ENCODE measurements around the gene CDC34. TPM values are rescaled to one million over a fixed set of nuclear protein-coding genes. Genes with fewer than 3 reads are reported as not detected.
"Not testable (repeated sequence)": the region's sequence is repeated elsewhere in the genome, so short reads cannot be mapped to it uniquely, and the experiment has no call there.

CDC34 gene
- total RNA-seq, 1 experiment from 2014 or later: 80.5 TPM

DNA sequence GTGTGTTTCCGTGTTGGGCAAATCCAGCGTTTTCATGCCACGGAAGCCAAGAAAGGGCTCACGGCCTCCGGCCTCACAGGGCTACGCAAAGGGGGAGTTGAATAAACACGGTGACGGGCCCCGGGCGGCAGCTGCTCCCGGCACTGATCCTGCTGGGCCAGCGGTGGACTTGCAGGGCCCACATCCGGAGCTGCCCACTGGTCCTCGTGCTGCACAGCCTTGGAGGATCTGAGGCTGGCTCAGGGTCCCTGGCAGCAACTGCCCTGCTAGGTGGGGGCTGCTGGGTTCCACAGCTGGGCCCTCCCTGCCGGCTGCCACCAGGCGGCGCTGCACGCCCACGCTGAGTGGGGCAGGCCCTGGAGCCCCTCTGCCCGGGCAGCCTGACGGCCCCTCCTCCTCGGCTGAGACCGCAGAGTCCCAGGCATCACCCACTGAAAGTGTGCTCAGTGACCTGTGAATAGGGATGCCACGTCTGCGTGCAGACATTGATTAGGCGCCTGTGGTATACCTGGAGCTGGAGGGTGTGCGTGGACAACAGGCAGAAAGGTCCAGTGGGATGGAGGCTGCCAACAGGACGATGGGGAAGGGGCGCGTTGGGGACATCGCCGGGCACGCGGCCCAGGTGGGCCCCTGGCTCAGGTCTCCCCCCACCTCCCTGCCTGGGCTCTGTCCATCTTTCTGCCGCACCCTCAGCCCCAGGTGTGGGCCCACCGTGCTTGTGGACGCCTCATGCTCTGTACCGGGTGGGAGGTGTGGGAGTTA, 52.9 kb downstream of the CDC34 start:
- DNase-seq (ENCODE audit: low read depth, low spot score) (no peak), ATAC-seq (peak; percentile 69)
- in situ Hi-C loops (cut with HindIII; ENCODE audit: low pct_unique_long_range_greater_than_20kb, low sequenced_read_pairs) (no loop called here), intact Hi-C loops (cut with micrococcal nuclease; ENCODE audit: unreplicated experiment) (no loop called here)
- ChIA-PET POLR2A (no interaction called here), CTCF (interaction anchor here (1.5 kb wide), 1 partner anchor 9 kb away, joined by 4 read pairs; no protein-coding TSS in a partner anchor)
- TF ChIP-seq SIN3A (IDR thresholded peaks at IDR 0.05; ENCODE audit: borderline replicate concordance, insufficient read depth, low read depth, low read length) (0 out of 2 replicates have a peak, but pooled peaks have one; percentile 55), TCF7L2 (IDR thresholded peaks at IDR 0.05; ENCODE audit: low read depth, low read length) (no peak), POLR2AphosphoS5 (IDR thresholded peaks at IDR 0.05; ENCODE audit: low read depth, low read length) (peak; percentile 79), REST (IDR thresholded peaks at IDR 0.05; ENCODE audit: insufficient read depth in 1 of 2, low read depth in 2 of 2, low read length in 1 of 2) (no peak), CTCF (IDR thresholded peaks at IDR 0.05) (peak; percentile 94)
- Histone ChIP-seq H3K4me3 (ENCODE audit: low read depth in 2 of 2, low read length in 2 of 2) (no peak overlapping the region), H3K9me3 (ENCODE audit: control insufficient read depth, insufficient read depth, low read depth, low read length) (no peaks in the 10 kb centered on the region), H3K27ac (ENCODE audit: low read length) (no peak overlapping the region; the same call in 1 of the 2 replicates), H3K27me3 (ENCODE audit: control insufficient read depth, insufficient read depth, low read length) (no peaks in the 10 kb centered on the region), H3K4me1 (ENCODE audit: control insufficient read depth, insufficient read depth, low read length) (peaks cover 38% of the 10 kb centered on the region), H3K36me3 (ENCODE audit: control insufficient read depth, insufficient read depth, low read length) (peaks cover 5% of the 10 kb centered on the region; the same call in 1 of the 2 replicates)
- no TSS peak for BruUV-seq (replicated peaks)

DNA sequence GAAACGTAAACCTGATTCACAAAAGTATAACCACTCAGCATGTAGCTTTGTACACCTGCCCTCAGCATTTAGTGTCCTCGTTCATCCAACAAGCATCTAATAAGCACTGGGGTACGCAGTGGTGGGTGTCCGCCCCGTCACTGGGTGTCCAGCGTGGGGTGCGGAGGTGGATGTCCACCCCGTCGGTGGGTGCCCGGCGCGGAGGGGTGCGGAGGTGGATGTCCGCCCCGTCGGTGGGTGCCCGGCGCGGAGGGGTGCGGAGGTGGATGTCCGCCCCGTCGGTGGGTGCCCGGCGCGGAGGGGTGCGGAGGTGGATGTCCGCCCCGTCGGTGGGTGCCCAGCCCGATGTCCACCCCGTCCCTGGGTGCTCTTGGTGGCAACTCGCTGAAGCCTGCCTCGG, 53.6 kb downstream of the CDC34 start:
- H3K4me1 ChIP-seq (ENCODE audit: control insufficient read depth, insufficient read depth, low read length): peaks cover 38% of the 10 kb centered on the region
- POLR2A ChIA-PET; BruUV-seq (replicated peaks); in situ Hi-C loops (cut with HindIII; ENCODE audit: low pct_unique_long_range_greater_than_20kb, low sequenced_read_pairs); DNase-seq (ENCODE audit: low read depth, low spot score); H3K36me3 ChIP-seq (ENCODE audit: control insufficient read depth, insufficient read depth, low read length); H3K4me3 ChIP-seq (ENCODE audit: low read depth in 2 of 2, low read length in 2 of 2); ATAC-seq; intact Hi-C loops (cut with micrococcal nuclease; ENCODE audit: unreplicated experiment); H3K27me3 ChIP-seq (ENCODE audit: control insufficient read depth, insufficient read depth, low read length); H3K27ac ChIP-seq (ENCODE audit: low read length); H3K9me3 ChIP-seq (ENCODE audit: control insufficient read depth, insufficient read depth, low read depth, low read length): not testable (repeated sequence)
- CTCF ChIA-PET: interaction anchor here (1.5 kb wide), 1 partner anchor 10 kb away, joined by 4 read pairs; no protein-coding TSS in a partner anchor

DNA sequence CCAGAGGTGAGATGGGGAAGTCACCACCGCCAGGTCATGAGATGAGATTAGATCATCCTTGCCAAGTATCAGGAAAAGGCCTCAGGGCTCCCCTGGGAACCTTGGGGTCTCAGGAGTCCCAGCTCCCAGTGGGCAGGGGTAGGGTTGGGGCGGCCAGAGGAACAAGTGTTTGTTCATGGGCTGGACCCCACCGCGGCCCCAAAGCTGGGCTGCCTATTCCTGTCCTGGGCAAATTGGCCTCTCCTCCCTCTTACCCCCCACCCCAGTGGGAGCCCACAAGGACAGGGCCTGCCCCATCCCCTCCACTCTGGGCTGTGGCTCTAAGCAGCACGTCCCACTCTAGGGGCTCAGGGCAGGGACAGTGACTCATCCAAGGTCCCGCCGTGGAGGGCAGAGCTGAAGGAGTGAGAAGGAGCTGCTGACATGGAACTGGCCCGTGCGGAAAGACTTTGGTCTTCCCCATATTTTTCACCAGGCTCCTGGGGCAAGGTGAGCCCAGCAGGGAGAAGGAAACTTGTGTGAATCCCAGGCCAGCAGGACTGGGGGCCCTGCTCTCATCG, 54.1 kb downstream of the CDC34 start:
- TF ChIP-seq TCF7L2 (IDR thresholded peaks at IDR 0.05; ENCODE audit: low read depth, low read length): no peak
- no peak for TF ChIP-seq CTCF (IDR thresholded peaks at IDR 0.05)
- TF ChIP-seq POLR2AphosphoS5 (IDR thresholded peaks at IDR 0.05; ENCODE audit: low read depth, low read length): no peak; the same call in 1 of the 2 replicates
- TF ChIP-seq SIN3A (IDR thresholded peaks at IDR 0.05; ENCODE audit: borderline replicate concordance, insufficient read depth, low read depth, low read length): no peak
- no peak for TF ChIP-seq REST (IDR thresholded peaks at IDR 0.05; ENCODE audit: insufficient read depth in 1 of 2, low read depth in 2 of 2, low read length in 1 of 2)
- peak overlapping the region; percentile 7; the same call in 1 of the 2 replicates for H3K27ac ChIP-seq (ENCODE audit: low read length)
- intact Hi-C loops (cut with micrococcal nuclease; ENCODE audit: unreplicated experiment): no loop called here
- peaks cover 38% of the 10 kb centered on the region for H3K4me1 ChIP-seq (ENCODE audit: control insufficient read depth, insufficient read depth, low read length)
- ChIA-PET POLR2A (no interaction called here), CTCF (no interaction called here)
- H3K4me3 ChIP-seq (ENCODE audit: low read depth in 2 of 2, low read length in 2 of 2): no peak overlapping the region
- DNase-seq (ENCODE audit: low read depth, low spot score): no peak
- in situ Hi-C loops (cut with HindIII; ENCODE audit: low pct_unique_long_range_greater_than_20kb, low sequenced_read_pairs): no loop called here
- no peaks in the 10 kb centered on the region for H3K9me3 ChIP-seq (ENCODE audit: control insufficient read depth, insufficient read depth, low read depth, low read length)
- ATAC-seq: no peak
- peaks cover 5% of the 10 kb centered on the region; the same call in 1 of the 2 replicates for H3K36me3 ChIP-seq (ENCODE audit: control insufficient read depth, insufficient read depth, low read length)
- no peaks in the 10 kb centered on the region for H3K27me3 ChIP-seq (ENCODE audit: control insufficient read depth, insufficient read depth, low read length)
- BruUV-seq (replicated peaks): no TSS peak
